ENCODE measurements around the gene FGF14. TPM values are rescaled to one million over a fixed set of nuclear protein-coding genes. Genes with fewer than 3 reads are reported as not detected.

The FGF14 gene
- polyA plus RNA-seq, 1 donor (not counting 4 experiments of a cell fraction or from before 2014, with no cell fraction given) = 0.09 TPM

DNA sequence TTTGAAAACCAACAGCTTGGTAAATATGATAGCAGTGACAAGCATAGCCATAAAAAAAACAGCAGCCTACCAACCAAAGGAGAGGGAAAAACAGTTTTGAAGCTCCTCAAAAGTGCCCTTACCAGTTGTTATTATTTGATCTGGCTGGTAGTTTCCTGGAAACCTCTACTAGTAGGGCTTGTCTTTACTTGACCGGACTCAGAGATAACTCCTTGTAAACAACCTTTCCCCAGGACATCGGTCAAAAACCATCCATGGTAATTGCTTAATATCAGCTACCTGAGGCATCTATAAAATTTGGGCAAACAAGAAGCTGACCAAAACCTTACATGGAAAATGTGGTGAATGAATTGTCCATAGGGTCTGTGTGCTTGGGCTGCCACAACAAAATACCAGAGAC, 210.9 kb downstream of the FGF14 start:
- Histone ChIP-seq H3K27me3 (ENCODE audit: control insufficient read depth, extremely low read depth, insufficient read depth, low read length) (no peaks in the 10 kb centered on the region), H3K36me3 (ENCODE audit: control insufficient read depth in 2 of 2, extremely low read depth in 1 of 2, insufficient read depth in 2 of 2, low read length in 2 of 2) (no peaks in the 10 kb centered on the region), H3K9ac (ENCODE audit: control insufficient read depth, extremely low read depth, insufficient read depth, low read length) (no peak overlapping the region), H2AFZ (ENCODE audit: control insufficient read depth, low read length) (peak overlapping the region; percentile 10), H3K9me1 (ENCODE audit: control insufficient read depth, extremely low read depth, insufficient read depth, low read length) (no peaks in the 10 kb centered on the region), H3K4me3 (ENCODE audit: control insufficient read depth in 2 of 3, extremely low read depth in 1 of 3, insufficient read depth in 2 of 3, low read depth in 1 of 3, low read length in 3 of 3) (peak overlapping the region in 1 of 3 experiments; percentile 1), H3K4me2 (ENCODE audit: control insufficient read depth, extremely low read depth, insufficient read depth, low read depth, low read length) (peak overlapping the region; percentile 11), H4K20me1 (ENCODE audit: control insufficient read depth, extremely low read depth, insufficient read depth, low read length) (no peaks in the 10 kb centered on the region), H3K79me2 (ENCODE audit: control insufficient read depth, insufficient read depth, low read length) (no peaks in the 10 kb centered on the region), H3K27ac (ENCODE audit: control insufficient read depth, insufficient read depth, low read length) (peak overlapping the region; percentile 1), H3K9me3 (ENCODE audit: control insufficient read depth, low read depth, low read length) (no peaks in the 10 kb centered on the region), H3K4me1 (ENCODE audit: control insufficient read depth, extremely low read depth, insufficient read depth, low read length) (peaks cover 32% of the 10 kb centered on the region)
- DNase-seq (ENCODE audit: low read depth, low spot score) = no peak
- no peak for TF ChIP-seq EZH2 (IDR thresholded peaks at IDR 0.05; ENCODE audit: low read length)
- TF ChIP-seq, protein P1, sequence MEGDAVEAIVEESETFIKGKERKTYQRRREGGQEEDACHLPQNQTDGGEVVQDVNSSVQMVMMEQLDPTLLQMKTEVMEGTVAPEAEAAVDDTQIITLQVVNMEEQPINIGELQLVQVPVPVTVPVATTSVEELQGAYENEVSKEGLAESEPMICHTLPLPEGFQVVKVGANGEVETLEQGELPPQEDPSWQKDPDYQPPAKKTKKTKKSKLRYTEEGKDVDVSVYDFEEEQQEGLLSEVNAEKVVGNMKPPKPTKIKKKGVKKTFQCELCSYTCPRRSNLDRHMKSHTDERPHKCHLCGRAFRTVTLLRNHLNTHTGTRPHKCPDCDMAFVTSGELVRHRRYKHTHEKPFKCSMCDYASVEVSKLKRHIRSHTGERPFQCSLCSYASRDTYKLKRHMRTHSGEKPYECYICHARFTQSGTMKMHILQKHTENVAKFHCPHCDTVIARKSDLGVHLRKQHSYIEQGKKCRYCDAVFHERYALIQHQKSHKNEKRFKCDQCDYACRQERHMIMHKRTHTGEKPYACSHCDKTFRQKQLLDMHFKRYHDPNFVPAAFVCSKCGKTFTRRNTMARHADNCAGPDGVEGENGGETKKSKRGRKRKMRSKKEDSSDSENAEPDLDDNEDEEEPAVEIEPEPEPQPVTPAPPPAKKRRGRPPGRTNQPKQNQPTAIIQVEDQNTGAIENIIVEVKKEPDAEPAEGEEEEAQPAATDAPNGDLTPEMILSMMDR (optimal IDR thresholded peaks at IDR 0.05 in 1 of 3, IDR thresholded peaks at IDR 0.05 in 1 of 3, conservative IDR thresholded peaks at IDR 0.05 in 1 of 3; ENCODE audit: extremely low read depth in 1 of 3, insufficient read depth in 2 of 3, low read length in 3 of 3) = no peak
- dilution Hi-C loops (cut with MboI; ENCODE audit: extremely low pct_ligation_motif_present, low sequenced_read_pairs) = no loop called here
- no peak for FAIRE-seq

DNA sequence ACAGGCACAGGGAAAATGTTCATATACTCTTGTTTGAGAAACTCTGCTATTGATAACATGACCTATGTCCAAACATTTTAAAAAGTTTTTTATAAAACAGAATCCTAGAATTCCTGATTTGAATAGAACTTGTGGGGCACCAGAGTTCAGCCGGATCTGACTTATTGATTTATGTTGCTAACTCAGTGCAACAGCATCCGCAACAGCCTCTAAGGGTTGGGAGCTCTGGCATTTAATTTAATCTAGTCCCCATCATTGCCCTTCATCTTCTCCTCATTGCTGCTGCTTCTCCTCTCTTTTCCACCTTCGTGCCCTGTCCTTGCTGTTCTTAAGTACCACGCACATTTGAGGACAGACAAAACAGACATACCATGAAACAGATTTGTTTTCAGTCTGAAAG, 214.5 kb downstream of the FGF14 start:
- H3K79me2 ChIP-seq (ENCODE audit: control insufficient read depth, insufficient read depth, low read length) = no peaks in the 10 kb centered on the region
- H3K27ac ChIP-seq (ENCODE audit: control insufficient read depth, insufficient read depth, low read length) = no peak overlapping the region
- DNase-seq (ENCODE audit: low read depth, low spot score) (no peak), FAIRE-seq (no peak)
- no peaks in the 10 kb centered on the region for H3K9me1 ChIP-seq (ENCODE audit: control insufficient read depth, extremely low read depth, insufficient read depth, low read length)
- H3K4me1 ChIP-seq (ENCODE audit: control insufficient read depth, extremely low read depth, insufficient read depth, low read length) = peaks cover 17% of the 10 kb centered on the region
- no peak overlapping the region for H3K4me2 ChIP-seq (ENCODE audit: control insufficient read depth, extremely low read depth, insufficient read depth, low read depth, low read length)
- no peaks in the 10 kb centered on the region for H4K20me1 ChIP-seq (ENCODE audit: control insufficient read depth, extremely low read depth, insufficient read depth, low read length)
- H3K36me3 ChIP-seq (ENCODE audit: control insufficient read depth in 2 of 2, extremely low read depth in 1 of 2, insufficient read depth in 2 of 2, low read length in 2 of 2) = no peaks in the 10 kb centered on the region
- H3K4me3 ChIP-seq (ENCODE audit: control insufficient read depth in 2 of 3, extremely low read depth in 1 of 3, insufficient read depth in 2 of 3, low read depth in 1 of 3, low read length in 3 of 3) = no peak overlapping the region
- no peaks in the 10 kb centered on the region for H3K27me3 ChIP-seq (ENCODE audit: control insufficient read depth, extremely low read depth, insufficient read depth, low read length)
- dilution Hi-C loops (cut with MboI; ENCODE audit: extremely low pct_ligation_motif_present, low sequenced_read_pairs) = no loop called here
- H2AFZ ChIP-seq (ENCODE audit: control insufficient read depth, low read length) = no peak overlapping the region
- no peaks in the 10 kb centered on the region for H3K9me3 ChIP-seq (ENCODE audit: control insufficient read depth, low read depth, low read length)
- no peak for TF ChIP-seq EZH2 (IDR thresholded peaks at IDR 0.05; ENCODE audit: low read length)
- TF ChIP-seq, protein P1 (optimal IDR thresholded peaks at IDR 0.05 in 1 of 3, IDR thresholded peaks at IDR 0.05 in 1 of 3, conservative IDR thresholded peaks at IDR 0.05 in 1 of 3; ENCODE audit: extremely low read depth in 1 of 3, insufficient read depth in 2 of 3, low read length in 3 of 3) = no peak
- no peak overlapping the region for H3K9ac ChIP-seq (ENCODE audit: control insufficient read depth, extremely low read depth, insufficient read depth, low read length)

Data from keratinocyte (primary cell).